RWPE1 (cell line): Measurements from ENCODE around the gene SLC16A6.
"Not testable (repeated sequence)": the region's sequence is repeated elsewhere in the genome, so short reads cannot be mapped to it uniquely, and the experiment has no call there.

Experiments
- CTCF ChIA-PET: fragments of 350-600 bp; sonication (Branson Sonifier 250); formaldehyde crosslinking; extraction: SDS; loops from one replicate; lab custom pipeline; 2021; lab: Yijun Ruan, JAX
- POLR2A ChIA-PET: fragments of 400-600 bp; formaldehyde crosslinking; extraction: SDS; loops from one replicate; lab custom pipeline; 2020; ENCODE audit warnings: antibody characterized with exemption; ENCODE audit not compliant: low non-redundant PET; lab: Yijun Ruan, JAX
- DNase-seq: peaks from one replicate; pipeline ENCODE4 v3.0.0; 2012; ENCODE audit warnings: low spot score
- H3K27ac ChIP-seq: fragments of 450-650 bp; 2 replicates; pipeline ENCODE4 v1.5.1; 2017
- CTCF ChIP-seq: fragments of 450-650 bp; conservative IDR thresholded peaks from 2 replicates; pipeline ENCODE4 v1.5.1; 2017; ENCODE audit warnings: low read depth, mild to moderate bottlenecking

Gene SLC16A6

DNA sequence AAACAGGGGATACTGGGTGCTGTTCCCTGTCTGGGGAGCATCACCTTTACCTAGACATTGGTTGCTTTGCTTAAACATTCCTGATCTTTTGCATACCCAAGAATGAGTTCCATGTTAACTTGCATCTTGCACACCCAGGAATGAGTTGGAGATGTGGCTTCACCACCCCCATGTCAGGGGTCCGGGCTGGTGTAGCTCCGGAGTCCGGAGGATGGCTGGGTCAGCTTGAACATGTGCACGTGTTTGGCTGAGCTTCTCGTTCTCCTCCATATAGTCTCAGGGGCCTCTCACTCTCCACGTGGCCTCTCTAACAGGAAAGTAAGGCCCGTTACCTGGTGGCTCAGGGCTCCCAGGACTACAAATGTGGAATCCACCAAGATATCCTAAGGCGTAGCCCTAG lies 61.3 kb downstream of the SLC16A6 start:
- DNase-seq, result no peak
- H3K27ac ChIP-seq, result no peak overlapping the region
- TF ChIP-seq CTCF, result no peak
- POLR2A ChIA-PET, result no interaction called here
- CTCF ChIA-PET, result no interaction called here

DNA sequence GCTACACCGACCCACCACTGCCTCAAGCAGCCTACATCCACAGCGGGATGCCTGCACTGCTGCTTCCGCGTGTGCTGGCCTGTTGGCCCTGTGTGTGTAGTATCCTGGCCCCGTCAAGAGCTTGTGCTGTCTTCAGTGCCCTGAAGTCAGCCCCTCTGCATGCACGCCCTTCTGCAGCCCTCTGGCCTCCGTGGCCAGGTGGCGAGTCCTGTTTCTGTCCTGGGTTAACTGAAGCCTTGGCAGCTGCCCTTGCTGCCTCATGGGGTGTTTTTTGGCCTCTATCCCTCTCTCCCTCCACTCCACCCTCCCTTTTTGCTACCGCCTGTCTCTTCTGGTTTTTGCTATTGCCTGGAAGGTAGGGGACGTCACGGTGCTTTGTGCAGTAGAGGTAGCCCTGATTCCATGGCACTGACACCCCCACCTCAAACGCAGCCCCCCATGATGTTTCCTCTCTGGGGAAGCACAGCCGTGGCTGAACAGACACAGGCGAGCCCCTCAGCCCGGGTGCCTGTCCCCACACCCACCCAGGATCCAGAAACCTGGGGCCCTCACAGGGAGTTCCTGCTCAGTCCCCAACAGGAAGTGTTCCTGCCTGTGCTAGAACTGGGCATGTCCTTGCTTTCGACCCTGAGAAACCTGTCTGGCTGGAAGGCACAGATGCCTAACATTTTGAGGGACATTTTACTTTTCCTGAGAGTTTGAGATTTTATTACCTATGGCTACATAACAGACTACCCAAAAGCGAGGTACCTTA lies 61.9 kb downstream of the SLC16A6 start:
- CTCF ChIA-PET, result no interaction called here
- no peak for TF ChIP-seq CTCF
- POLR2A ChIA-PET, result no interaction called here
- no peak overlapping the region for H3K27ac ChIP-seq
- no peak for DNase-seq

DNA sequence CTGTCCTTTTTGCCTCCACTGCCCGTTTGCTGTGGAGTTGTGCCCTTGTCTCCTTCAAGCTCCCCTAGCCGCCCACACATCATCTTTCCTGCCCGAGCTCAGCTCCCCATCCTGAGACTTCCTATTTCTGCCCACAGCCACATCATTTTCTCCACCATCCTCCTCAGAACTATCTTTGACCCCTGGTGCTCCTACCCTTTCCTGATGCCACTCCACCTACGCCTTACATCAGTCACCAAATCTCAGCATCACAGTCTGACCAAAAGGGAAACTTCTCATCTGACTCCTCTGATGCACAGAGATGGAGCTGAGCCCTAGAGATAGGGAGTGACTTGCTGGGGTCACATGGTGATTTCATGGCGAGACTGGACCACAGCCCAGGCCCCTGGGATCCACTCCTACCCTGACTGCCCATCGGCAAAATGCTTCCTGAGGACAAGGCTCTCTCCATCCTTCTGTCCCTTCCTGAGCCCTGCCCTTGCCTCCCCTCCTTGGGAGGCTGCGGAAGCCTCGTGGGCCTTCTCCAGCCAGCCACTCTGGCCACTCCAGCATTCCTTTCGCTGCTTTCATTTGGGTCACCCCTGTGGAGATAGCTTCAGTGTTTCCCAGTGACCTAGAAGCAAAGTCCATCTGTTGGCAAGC lies 62.8 kb downstream of the SLC16A6 start:
- H3K27ac ChIP-seq, POLR2A ChIA-PET, CTCF ChIA-PET, DNase-seq: not testable (repeated sequence)

DNA sequence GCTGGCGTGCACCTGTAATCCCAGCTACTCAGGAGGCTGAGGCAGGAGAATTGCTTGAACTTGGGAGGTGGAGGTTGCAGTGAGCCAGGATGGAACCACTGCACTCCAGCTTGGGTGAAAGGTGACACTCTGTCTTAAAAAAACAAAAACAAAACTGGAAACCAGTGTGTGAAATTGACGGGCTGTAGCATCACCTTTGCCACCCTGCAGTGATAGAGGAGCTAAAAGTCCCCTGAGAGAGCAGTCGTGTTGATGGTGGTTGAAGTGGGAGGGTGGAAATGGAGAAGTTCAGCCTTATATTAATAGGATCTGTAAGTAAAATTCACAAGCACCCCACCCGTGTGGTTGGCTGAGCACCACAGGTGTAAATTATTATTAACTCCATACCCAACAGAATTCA lies 65.9 kb downstream of the SLC16A6 start:
- POLR2A ChIA-PET, H3K27ac ChIP-seq, DNase-seq: not testable (repeated sequence)
- CTCF ChIA-PET, result interaction anchor here (0.6 kb wide), 1 partner anchor 425 kb away, joined by 3 read pairs; no protein-coding TSS in a partner anchor

DNA sequence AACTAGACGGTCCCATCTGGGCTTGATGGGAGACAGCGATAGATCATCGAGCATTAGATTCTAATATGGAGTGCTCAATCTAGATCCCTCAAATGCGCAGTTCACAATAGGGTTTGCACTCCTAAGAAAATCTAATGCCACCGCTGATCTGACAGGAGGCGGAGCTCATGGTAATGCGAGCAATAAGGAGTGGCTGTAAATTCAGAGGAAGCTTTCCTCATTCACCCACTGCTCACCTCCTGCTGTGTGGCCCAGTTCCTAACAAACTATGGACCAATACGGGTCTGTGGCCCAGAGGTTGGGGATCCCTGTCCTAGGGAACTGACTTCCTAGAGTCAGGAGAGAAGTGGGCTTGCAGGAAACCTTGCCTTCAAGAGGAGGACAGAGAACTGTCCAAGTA lies 68.3 kb downstream of the SLC16A6 start:
- no peak for TF ChIP-seq CTCF
- no peak for DNase-seq
- no peak overlapping the region for H3K27ac ChIP-seq
- ChIA-PET POLR2A (no interaction called here), CTCF (interaction anchor here (1.5 kb wide), 1 partner anchor 12 kb away, joined by 3 read pairs; no protein-coding TSS in a partner anchor)

DNA sequence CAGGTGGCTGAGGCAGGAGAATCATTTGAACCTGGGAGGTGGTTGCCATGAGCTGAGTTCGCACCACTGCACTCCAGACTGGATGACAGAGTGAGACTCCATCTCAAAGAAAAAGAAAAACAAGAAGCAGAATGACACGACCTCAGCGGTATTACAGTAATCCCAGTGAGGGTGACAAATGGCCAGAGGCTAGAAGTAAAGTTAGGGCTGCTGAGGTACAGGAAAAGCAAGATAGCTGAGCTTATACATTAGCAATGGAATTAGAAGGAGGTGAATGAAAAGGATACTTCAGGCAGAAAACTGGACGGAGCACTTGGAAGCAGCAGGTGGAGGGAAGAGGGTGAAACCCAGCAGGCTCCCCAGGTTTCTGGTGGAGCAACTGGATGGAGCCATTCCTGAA lies 69.1 kb downstream of the SLC16A6 start:
- no peak for DNase-seq
- TF ChIP-seq CTCF, result no peak
- no peak overlapping the region for H3K27ac ChIP-seq
- CTCF ChIA-PET, result interaction anchor here (0.7 to 1.5 kb wide), 2 partner anchors 13 to 177 kb away, joined by 3 read pairs; no protein-coding TSS in a partner anchor
- POLR2A ChIA-PET, result no interaction called here

GRCh38 chr17:68220786-68221185 lies 70.1 kb downstream of the SLC16A6 start:
- H3K27ac ChIP-seq, CTCF ChIA-PET, DNase-seq: not testable (repeated sequence)
- POLR2A ChIA-PET, result interaction anchor here (0.6 kb wide), 1 partner anchor 30 kb away, joined by 4 read pairs; no protein-coding TSS in a partner anchor

DNA sequence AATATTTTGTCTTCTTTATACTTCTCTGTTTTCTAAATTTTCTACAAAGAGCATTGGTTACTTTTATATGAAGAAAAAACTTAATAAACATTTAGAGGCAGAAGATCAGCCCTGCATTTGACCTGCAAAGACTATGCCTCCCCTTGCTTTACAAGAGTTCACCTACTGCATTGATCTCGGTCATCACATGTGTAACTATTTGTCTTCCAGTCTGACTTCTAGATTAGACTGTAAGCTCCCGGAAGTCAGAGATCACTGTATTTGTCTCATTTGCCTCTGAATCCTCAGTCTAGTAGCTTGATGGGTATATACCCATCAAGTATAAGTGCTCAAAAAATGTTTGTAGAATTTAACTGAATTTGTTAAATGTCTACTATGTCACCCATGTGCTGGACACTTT lies 70.7 kb downstream of the SLC16A6 start:
- H3K27ac ChIP-seq, DNase-seq, POLR2A ChIA-PET, CTCF ChIA-PET: not testable (repeated sequence)

GRCh38 chr17:68219429-68219828 lies 71.5 kb downstream of the SLC16A6 start:
- CTCF ChIA-PET, H3K27ac ChIP-seq, DNase-seq, POLR2A ChIA-PET: not testable (repeated sequence)
